DMS53 (cell line): Measurements from ENCODE around the gene DDAH1.
"Not testable (repeated sequence)": the region's sequence is repeated elsewhere in the genome, so short reads cannot be mapped to it uniquely, and the experiment has no call there.

Experiments used
- DNase-seq: peaks from one replicate; lab custom pipeline; 2025; lab: John Stamatoyannopoulos, UW

The DDAH1 gene

GRCh38 chr1:85465099-85465785 lies at the start of gene DDAH1:
Gene DDAH1 (minus strand): TSS chr1:85465159. CDS start chr1:85465045, 114 bp downstream.
- peak; percentile 97 for DNase-seq

- DNase-seq, result not testable (repeated sequence)
These were observed 49.0 kb upstream of the DDAH1 start for GRCh38 chr1:85513998-85514397.

- no peak for DNase-seq
These were observed 39.5 kb upstream of the DDAH1 start for GRCh38 chr1:85504417-85504816.

- DNase-seq, result peak; percentile 74
These were observed 37.7 kb upstream of the DDAH1 start for GRCh38 chr1:85502625-85503083.

GRCh38 chr1:85502171-85502570 lies 37.2 kb upstream of the DDAH1 start:
- no peak for DNase-seq

- no peak for DNase-seq
These were observed 36.5 kb upstream of the DDAH1 start for GRCh38 chr1:85501355-85501898.

- no peak for DNase-seq
These were observed 32.1 kb upstream of the DDAH1 start for GRCh38 chr1:85496941-85497582.

GRCh38 chr1:85495556-85495955 lies 30.6 kb upstream of the DDAH1 start:
- DNase-seq, result no peak

GRCh38 chr1:85494904-85495266 lies 29.9 kb upstream of the DDAH1 start:
- DNase-seq, result peak; percentile 22

- peak; percentile 16 for DNase-seq
These were observed 29.3 kb upstream of the DDAH1 start for GRCh38 chr1:85494074-85494903.

- DNase-seq, result no peak
These were observed 25.5 kb upstream of the DDAH1 start for GRCh38 chr1:85490270-85490985.

- no peak for DNase-seq
These were observed 23.2 kb upstream of the DDAH1 start for GRCh38 chr1:85488126-85488525.

- DNase-seq, result no peak
These were observed 20.6 kb upstream of the DDAH1 start for GRCh38 chr1:85485516-85485915.

GRCh38 chr1:85484716-85485115 lies 19.8 kb upstream of the DDAH1 start:
- DNase-seq, result no peak

- no peak for DNase-seq
These were observed 19.3 kb upstream of the DDAH1 start for GRCh38 chr1:85484264-85484663.

GRCh38 chr1:85481688-85482087 lies 16.7 kb upstream of the DDAH1 start:
- DNase-seq, result no peak

- no peak for DNase-seq
These were observed 15.6 kb upstream of the DDAH1 start for GRCh38 chr1:85480566-85480965.

GRCh38 chr1:85479491-85479890 lies 14.5 kb upstream of the DDAH1 start:
- no peak for DNase-seq

GRCh38 chr1:85478366-85478765 lies 13.4 kb upstream of the DDAH1 start:
- DNase-seq, result no peak

GRCh38 chr1:85475055-85475454 lies 10.1 kb upstream of the DDAH1 start:
- DNase-seq, result no peak

- no peak for DNase-seq
These were observed 8.4 kb upstream of the DDAH1 start for GRCh38 chr1:85473390-85473789.

GRCh38 chr1:85471558-85471957 lies 6.6 kb upstream of the DDAH1 start:
- DNase-seq, result no peak
